ENCODE data around the gene POTEB2.
"Not testable (repeated sequence)": the region's sequence is repeated elsewhere in the genome, so short reads cannot be mapped to it uniquely, and the experiment has no call there.

Gene POTEB2

DNA sequence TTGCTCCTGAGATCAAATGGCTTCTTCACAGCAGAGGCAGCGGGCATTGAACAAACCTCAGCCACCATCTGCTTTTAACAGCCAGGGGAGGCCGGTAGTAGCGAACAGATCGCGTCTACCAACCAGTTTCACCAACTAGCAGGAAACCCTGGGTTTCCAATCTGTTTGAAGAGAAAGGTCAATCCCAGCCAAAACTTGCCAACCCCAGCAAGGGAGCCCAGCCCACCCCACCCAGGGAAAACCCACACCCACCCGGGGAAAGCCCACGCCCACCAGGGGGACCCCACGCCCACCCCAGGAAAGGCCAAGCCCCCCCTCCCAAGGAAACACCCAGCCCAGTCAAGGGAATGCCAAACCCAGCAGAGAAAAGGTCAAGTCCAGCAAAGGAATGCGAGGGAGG lies at the start of gene POTEB2:
Gene POTEB2 (minus strand): TSS at position 101 of the 400 bp plus-strand sequence. CDS start 33 bp downstream, at position 68.
- not testable (repeated sequence) for DNase-seq

DNA sequence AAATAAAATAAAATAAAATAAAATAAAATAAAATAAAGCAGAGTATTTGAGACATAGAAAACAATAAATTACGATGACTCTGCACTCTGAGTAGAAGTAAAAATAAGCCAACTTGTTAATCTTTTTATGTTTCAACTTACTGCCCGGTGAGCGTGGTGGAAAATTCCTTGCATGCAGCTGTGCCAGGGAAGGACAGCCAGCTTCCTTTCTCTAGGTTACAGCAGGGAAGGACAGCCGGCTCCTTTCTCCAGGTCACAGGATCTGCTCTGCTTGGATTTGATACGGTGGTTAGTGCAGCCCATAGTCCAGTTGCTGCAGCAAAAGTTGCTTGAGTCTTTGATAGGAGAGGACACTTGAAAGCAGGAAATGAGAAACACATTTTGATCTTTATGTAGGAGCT lies 13.8 kb upstream of the POTEB2 start:
- DNase-seq, result not testable (repeated sequence)

- not testable (repeated sequence) for DNase-seq
These were observed 12.3 kb upstream of the POTEB2 start for GRCh38 chr15:20878464-20878863.

DNA sequence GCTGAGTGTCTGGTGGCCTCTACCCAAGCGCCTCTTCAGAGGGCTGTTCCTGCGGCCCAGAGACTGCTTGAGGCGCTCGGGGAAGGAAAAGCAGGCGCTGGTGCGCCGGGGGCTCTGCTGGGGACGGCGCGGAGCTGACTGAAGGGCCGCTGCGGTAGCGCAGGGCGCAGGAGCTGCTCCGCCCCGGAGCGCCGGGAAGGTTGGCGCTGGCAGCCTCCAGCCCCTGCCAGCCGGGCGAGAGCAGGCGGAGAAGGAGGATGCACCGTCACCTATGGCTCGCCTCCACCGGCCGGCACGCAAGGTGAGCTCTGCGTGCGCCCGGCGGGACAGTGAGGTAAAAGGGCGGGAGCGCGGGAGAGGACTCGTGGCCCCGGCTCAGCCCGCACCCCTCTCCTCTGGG lies 11.7 kb upstream of the POTEB2 start:
- DNase-seq, result not testable (repeated sequence)

Data from activated T-cell treated with anti-CD3 and anti-CD28 coated beads, Interleukin-2, amount 50 U/mL, for 48 hours (primary cell).